Activated CD4-positive, CD25-positive, alpha-beta regulatory T cell treated with anti-CD3 and anti-CD28 coated beads, Interleukin-2, amount 50 U/mL, for 24 hours (primary cell): ENCODE results near the gene GMEB1.

Experiments
- ATAC-seq, 2 donors: fragments of 150-1000 bp; cut with Tn5 transposase; one replicate each; pipeline ENCODE4 v1.10.0; 2021; ENCODE audit warnings: mild to moderate bottlenecking in 1 of 2, moderate library complexity in 1 of 2

The GMEB1 gene

DNA sequence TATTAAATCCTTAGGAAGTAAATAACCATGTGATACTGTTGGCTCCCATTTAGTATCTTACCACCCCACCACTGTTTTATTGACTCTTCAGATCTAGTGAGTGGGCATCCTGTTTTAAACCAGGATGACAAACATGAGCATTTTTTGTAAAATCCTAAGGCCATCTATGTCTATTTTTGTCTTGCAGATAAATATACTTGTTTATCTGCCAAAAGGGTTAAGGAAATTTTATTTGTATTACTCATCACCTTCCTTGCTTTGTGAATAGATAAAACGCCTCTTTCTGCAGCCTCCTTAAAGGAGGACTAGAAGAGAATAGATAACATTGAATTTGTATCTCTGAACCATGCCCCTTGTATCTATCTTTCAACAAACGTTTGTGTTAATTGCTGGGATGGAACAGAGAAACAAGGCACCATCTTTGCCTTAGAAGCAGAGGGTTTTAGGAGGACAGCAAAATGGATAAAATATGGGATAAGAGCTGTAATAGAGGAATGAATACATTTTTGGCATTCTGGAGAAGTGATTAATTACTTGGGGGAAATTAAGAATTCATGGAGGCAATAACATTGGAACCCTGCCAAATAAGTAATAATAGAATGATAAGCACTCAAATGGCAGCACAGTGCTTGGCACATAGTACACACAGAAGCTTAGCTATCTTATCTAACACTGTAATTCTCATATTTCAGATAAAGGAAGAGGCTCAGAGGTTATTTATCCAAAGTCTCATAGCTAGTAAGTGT lies 82.9 kb downstream of the GMEB1 start:
- no peak for ATAC-seq

DNA sequence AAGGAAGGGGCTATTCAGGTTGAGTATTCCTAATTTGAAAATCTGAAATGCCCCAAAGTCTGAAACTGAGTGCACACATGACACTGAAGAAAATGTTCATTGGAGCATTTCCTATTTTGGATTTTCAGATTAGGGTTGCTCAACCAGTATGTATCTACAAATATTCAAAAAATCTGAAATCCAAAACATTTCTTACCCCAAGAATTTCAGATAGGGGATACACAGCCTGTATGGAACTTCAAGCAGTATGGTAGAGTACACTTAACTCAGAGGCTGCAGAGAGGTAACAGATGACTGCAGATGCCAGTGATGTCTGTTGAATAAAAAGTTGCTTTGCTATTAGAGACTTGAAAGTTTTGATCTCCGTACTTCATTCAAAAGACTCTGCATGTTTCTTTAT lies 87.1 kb downstream of the GMEB1 start:
- no peak for ATAC-seq

DNA sequence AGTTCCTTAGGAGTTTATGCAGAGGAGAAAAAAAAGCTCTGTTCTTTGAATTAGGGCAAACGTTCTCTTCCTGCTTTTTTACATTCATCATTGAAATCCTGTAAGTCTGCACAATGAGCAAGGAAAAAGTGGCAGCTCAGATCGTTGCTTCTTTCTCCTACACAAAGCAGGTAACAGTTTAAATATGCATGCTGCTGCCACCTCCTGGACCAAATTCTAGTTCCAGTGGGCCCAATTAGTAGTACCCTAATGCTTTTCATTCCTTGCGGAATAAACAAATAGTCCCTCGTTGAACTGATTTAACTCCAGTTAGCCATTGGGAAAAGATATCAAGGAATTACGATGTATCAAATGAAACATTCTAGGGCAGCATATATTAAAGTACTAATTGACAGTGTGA lies 88.3 kb downstream of the GMEB1 start:
- no peak for ATAC-seq

DNA sequence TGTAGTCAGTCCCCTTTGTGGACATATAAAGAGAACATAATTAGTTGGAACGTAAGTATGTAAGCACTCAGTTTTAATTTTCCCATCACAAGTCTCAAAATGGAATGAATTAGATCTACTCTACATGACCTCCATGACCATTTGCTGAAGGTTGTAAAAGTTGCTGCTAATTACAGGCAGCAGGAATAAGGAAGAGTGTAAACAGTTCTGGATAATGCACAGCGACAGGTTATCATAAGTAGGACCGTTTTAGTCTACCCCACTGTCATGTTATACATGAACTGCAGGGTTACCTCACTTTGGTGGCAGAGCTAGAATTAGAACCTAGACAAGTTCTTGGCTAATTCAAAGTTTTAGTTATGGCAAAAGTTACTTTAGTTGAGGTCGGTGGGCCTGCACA lies 89.8 kb downstream of the GMEB1 start:
- no peak for ATAC-seq

DNA sequence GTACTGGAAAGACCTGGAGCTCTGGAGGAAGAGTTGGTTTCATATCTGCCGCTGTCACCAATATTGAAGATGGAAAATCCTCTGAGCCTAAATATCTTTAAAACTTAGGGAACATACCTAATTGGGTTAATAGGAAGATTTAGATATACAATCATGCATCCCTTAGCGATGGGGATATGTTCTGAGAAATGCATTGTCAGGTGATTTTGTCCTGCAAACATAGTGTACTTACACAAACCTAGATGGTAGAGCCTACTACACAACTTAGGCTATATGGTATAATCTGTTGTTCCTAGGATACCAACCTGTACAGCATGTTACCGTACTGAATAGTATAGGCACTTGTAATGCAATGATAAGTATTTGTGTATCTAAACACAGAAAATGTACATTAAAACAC lies 90.7 kb downstream of the GMEB1 start:
- ATAC-seq: no peak

DNA sequence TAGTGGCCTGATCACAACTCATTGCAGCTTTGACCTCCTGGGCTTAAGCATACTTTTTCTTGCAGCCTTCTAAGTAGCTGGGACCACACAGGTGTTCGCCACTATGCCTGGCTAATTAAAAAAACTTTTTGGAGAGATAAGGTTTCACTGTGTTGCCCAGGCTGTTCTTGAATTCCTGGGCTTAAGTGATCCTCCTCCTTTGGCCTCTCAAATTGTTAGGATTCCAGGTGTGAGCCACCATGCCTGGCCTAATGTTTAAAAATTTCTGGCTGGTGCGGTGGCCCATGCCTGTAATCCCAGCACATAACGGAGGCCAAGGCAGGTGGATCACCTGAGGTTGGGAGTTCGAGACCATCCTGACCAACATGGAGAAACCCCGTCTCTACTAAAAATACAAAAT lies 92.6 kb downstream of the GMEB1 start:
- no peak for ATAC-seq

DNA sequence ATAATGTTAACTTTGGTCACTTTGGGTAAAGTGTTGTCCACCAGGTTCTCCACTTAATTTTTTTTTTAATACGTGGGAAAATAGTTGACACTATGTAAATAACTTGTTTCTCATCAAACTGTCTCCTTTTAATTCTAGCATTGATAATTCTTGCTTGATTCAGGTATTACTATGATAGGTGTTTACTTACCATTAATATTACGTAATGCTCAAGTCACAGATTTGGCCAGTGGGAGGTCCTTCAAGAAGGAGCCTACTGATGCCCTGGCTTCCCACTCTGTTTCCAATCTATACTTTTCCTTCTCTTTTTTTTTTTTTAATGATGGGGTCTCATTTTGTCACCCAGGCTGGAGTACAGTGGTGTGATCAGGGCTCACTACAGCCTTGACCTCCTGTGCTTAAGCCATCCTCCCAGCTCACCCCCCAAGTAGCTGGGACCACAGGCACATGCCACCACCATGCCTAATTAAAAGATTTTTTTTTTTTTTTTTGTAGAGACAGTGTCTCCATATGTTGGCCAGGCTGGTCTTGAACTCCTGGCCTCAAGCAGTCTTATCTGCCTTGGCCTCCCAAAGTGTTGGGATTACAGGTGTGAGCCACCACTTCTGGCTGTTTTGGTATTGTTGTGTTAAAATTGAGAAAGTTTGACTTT lies 98.1 kb downstream of the GMEB1 start:
- no peak for ATAC-seq
